ENCODE results near the gene SYT14.

The SYT14 gene

DNA sequence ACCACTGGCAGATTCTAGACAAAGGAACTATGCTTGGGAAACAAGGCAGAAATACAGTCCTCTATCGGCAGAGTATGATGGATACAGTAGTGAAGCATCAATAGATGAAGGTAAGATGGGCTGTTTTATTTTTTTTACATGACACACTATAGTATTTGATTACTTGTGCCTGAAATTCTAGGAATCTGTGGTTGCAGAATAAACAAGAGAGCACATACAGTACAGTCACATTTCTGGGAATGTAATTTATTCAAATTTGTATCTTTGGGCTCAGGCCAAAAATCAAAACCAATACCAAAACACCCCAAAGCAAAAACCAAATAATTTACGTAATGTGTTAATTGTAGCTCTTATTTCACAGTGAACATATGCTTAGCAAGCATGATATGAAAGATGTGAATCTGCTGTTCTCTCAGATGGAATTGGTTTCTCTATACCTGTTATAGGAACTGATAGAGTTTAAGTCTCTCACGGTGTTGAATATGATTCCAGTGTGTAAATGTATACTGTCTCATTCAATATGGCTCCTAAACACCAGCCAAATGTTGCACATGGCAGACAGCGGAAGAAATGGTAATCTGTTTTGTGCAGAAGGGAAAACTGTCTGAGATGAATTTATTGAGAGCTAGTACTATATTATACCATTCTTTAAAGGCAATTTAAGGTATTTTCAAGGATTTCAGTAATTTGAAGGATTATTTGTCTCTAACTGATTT lies 83.3 kb downstream of the SYT14 start:
- Histone ChIP-seq H3K27me3 (ENCODE audit: insufficient read depth, poor library complexity, severe bottlenecking) (no peaks in the 10 kb centered on the region), H3K4me3 (ENCODE audit: severe bottlenecking) (no peak overlapping the region), H3K4me1 (ENCODE audit: insufficient read depth, poor library complexity, severe bottlenecking) (no peaks in the 10 kb centered on the region), H3K36me3 (ENCODE audit: low read depth) (no peaks in the 10 kb centered on the region), H3K9me3 (ENCODE audit: severe bottlenecking) (no peaks in the 10 kb centered on the region), H3K27ac (ENCODE audit: poor library complexity, severe bottlenecking) (no peak overlapping the region)
- TF ChIP-seq, protein P1, sequence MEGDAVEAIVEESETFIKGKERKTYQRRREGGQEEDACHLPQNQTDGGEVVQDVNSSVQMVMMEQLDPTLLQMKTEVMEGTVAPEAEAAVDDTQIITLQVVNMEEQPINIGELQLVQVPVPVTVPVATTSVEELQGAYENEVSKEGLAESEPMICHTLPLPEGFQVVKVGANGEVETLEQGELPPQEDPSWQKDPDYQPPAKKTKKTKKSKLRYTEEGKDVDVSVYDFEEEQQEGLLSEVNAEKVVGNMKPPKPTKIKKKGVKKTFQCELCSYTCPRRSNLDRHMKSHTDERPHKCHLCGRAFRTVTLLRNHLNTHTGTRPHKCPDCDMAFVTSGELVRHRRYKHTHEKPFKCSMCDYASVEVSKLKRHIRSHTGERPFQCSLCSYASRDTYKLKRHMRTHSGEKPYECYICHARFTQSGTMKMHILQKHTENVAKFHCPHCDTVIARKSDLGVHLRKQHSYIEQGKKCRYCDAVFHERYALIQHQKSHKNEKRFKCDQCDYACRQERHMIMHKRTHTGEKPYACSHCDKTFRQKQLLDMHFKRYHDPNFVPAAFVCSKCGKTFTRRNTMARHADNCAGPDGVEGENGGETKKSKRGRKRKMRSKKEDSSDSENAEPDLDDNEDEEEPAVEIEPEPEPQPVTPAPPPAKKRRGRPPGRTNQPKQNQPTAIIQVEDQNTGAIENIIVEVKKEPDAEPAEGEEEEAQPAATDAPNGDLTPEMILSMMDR (IDR thresholded peaks at IDR 0.05; ENCODE audit: poor library complexity, severe bottlenecking): no peak
- ATAC-seq (ENCODE audit: low read depth) (no peak), DNase-seq (ENCODE audit: low spot score) (no peak)

- Histone ChIP-seq H3K36me3 (ENCODE audit: low read depth) (no peaks in the 10 kb centered on the region), H3K4me1 (ENCODE audit: insufficient read depth, poor library complexity, severe bottlenecking) (no peaks in the 10 kb centered on the region), H3K27ac (ENCODE audit: poor library complexity, severe bottlenecking) (no peak overlapping the region), H3K27me3 (ENCODE audit: insufficient read depth, poor library complexity, severe bottlenecking) (no peaks in the 10 kb centered on the region), H3K4me3 (ENCODE audit: severe bottlenecking) (no peak overlapping the region), H3K9me3 (ENCODE audit: severe bottlenecking) (no peaks in the 10 kb centered on the region)
- ATAC-seq (ENCODE audit: low read depth) (no peak), DNase-seq (ENCODE audit: low spot score) (no peak)
- TF ChIP-seq, protein P1 (IDR thresholded peaks at IDR 0.05; ENCODE audit: poor library complexity, severe bottlenecking): no peak
These were observed 84.0 kb downstream of the SYT14 start for GRCh38 chr1:210022044-210022443.

DNA sequence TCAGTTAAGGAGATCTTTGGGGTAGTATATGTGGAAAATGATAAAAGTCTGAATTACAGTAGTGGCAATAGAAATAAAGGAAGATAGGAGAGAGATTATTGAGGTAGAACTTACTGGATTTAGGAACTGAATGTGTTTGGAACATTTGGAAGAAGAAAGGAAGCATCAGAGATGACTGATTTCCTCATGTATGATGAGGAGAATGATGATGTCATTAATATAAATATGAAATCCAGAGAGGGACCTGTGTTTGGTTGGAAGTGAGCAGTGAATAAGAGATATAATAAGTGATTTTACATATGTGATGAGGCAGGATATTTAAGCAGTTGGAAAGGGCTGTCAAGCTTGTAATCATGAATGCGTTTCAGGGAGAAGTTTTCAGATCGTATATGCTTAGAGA lies 86.3 kb downstream of the SYT14 start:
- DNase-seq (ENCODE audit: low spot score) (no peak), ATAC-seq (ENCODE audit: low read depth) (no peak)
- H3K9me3 ChIP-seq (ENCODE audit: severe bottlenecking): no peaks in the 10 kb centered on the region
- no peaks in the 10 kb centered on the region for H3K27me3 ChIP-seq (ENCODE audit: insufficient read depth, poor library complexity, severe bottlenecking)
- no peaks in the 10 kb centered on the region for H3K36me3 ChIP-seq (ENCODE audit: low read depth)
- H3K4me1 ChIP-seq (ENCODE audit: insufficient read depth, poor library complexity, severe bottlenecking): no peaks in the 10 kb centered on the region
- no peak overlapping the region for H3K4me3 ChIP-seq (ENCODE audit: severe bottlenecking)
- no peak overlapping the region for H3K27ac ChIP-seq (ENCODE audit: poor library complexity, severe bottlenecking)
- TF ChIP-seq, protein P1 (IDR thresholded peaks at IDR 0.05; ENCODE audit: poor library complexity, severe bottlenecking): no peak

DNA sequence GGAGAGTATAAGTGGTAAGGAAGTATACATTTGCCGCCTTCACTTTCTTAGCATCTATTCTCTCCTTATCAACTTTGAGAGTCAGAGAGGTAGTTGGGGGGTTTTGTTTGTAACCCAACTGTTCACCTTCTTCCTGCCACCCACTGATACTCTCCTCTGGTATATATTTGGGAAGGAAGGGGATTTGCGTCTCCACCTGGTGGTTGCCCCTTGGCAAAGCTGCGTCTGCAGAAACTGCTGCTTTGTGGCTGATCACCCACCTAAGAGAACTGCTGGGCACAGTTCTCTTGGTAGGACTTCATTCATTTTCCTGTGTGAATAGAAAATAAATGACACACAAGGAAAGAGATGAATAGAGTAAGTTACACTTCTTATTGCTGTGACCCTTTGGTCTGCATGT lies 87.0 kb downstream of the SYT14 start:
- H3K27me3 ChIP-seq (ENCODE audit: insufficient read depth, poor library complexity, severe bottlenecking): no peaks in the 10 kb centered on the region
- DNase-seq (ENCODE audit: low spot score) (no peak), ATAC-seq (ENCODE audit: low read depth) (no peak)
- H3K4me3 ChIP-seq (ENCODE audit: severe bottlenecking): no peak overlapping the region
- H3K9me3 ChIP-seq (ENCODE audit: severe bottlenecking): no peaks in the 10 kb centered on the region
- TF ChIP-seq, protein P1 (IDR thresholded peaks at IDR 0.05; ENCODE audit: poor library complexity, severe bottlenecking): no peak
- no peaks in the 10 kb centered on the region for H3K4me1 ChIP-seq (ENCODE audit: insufficient read depth, poor library complexity, severe bottlenecking)
- no peak overlapping the region for H3K27ac ChIP-seq (ENCODE audit: poor library complexity, severe bottlenecking)
- H3K36me3 ChIP-seq (ENCODE audit: low read depth): no peaks in the 10 kb centered on the region

DNA sequence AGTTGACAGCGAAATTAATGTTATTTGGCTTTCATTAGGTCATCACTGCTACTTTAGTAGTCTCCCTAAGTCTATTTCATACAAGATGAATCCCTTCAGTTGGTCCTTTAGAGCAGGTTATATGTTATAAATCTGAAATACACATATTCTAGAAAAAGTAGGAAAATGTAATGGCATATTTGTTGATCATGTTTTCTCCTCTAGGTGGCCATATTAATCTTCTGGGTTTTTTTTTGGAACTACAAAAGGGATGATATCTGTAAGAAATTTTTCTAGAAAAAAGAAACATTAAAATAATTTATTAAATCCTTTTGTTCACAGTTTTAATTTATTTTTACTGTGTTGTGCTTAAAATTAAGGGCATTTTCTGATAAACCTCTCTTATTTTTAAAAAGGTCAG lies 87.9 kb downstream of the SYT14 start:
- DNase-seq (ENCODE audit: low spot score) (no peak), ATAC-seq (ENCODE audit: low read depth) (no peak)
- no peaks in the 10 kb centered on the region for H3K27me3 ChIP-seq (ENCODE audit: insufficient read depth, poor library complexity, severe bottlenecking)
- TF ChIP-seq, protein P1 (IDR thresholded peaks at IDR 0.05; ENCODE audit: poor library complexity, severe bottlenecking): peak; percentile 2
- H3K4me3 ChIP-seq (ENCODE audit: severe bottlenecking): no peak overlapping the region
- no peak overlapping the region for H3K27ac ChIP-seq (ENCODE audit: poor library complexity, severe bottlenecking)
- no peaks in the 10 kb centered on the region for H3K4me1 ChIP-seq (ENCODE audit: insufficient read depth, poor library complexity, severe bottlenecking)
- H3K9me3 ChIP-seq (ENCODE audit: severe bottlenecking): no peaks in the 10 kb centered on the region
- H3K36me3 ChIP-seq (ENCODE audit: low read depth): no peaks in the 10 kb centered on the region
